ENCODE measurements around the gene NFIC.

- TF ChIP-seq EZH2phosphoT487 (IDR thresholded peaks at IDR 0.05; ENCODE audit: borderline replicate concordance) (no peak), CTCF (conservative IDR thresholded peaks at IDR 0.05; ENCODE audit: low read length) (no peak)
These were observed 37.6 kb upstream of the NFIC start for GRCh38 chr19:3328743-3329142.

All from Loucy (cell line).